NCI-H2107 treated with DMSO at 0.1 percent for 48 hours (cell line): ENCODE results near the gene DEPDC1B.
"Not testable (repeated sequence)": the region's sequence is repeated elsewhere in the genome, so short reads cannot be mapped to it uniquely, and the experiment has no call there.

Experiments used
- DNase-seq: peaks from one replicate; lab custom pipeline; 2025; ENCODE audit not compliant: unreplicated experiment; lab: John Stamatoyannopoulos, UW

DEPDC1B gene

GRCh38 chr5:60699288-60699608 is 718 bp downstream of the DEPDC1B start:
- DNase-seq: no peak

- DNase-seq: no peak
These were observed 1.6 kb downstream of the DEPDC1B start for GRCh38 chr5:60698336-60698735.

- no peak for DNase-seq
These were observed 9.6 kb downstream of the DEPDC1B start for GRCh38 chr5:60690326-60690725.

- no peak for DNase-seq
These were observed 11.0 kb downstream of the DEPDC1B start for GRCh38 chr5:60688980-60689379.

GRCh38 chr5:60687927-60688720 is 11.8 kb downstream of the DEPDC1B start:
- DNase-seq: no peak

GRCh38 chr5:60686157-60686556 is 13.8 kb downstream of the DEPDC1B start:
- no peak for DNase-seq

GRCh38 chr5:60685700-60686099 is 14.3 kb downstream of the DEPDC1B start:
- DNase-seq: no peak

- DNase-seq: no peak
These were observed 14.9 kb downstream of the DEPDC1B start for GRCh38 chr5:60685028-60685427.

- DNase-seq: not testable (repeated sequence)
These were observed 18.0 kb downstream of the DEPDC1B start for GRCh38 chr5:60682007-60682406.

GRCh38 chr5:60679816-60680215 is 20.1 kb downstream of the DEPDC1B start:
- no peak for DNase-seq

- peak; percentile 4 for DNase-seq
These were observed 21.9 kb downstream of the DEPDC1B start for GRCh38 chr5:60677850-60678664.

GRCh38 chr5:60675286-60675685 is 24.7 kb downstream of the DEPDC1B start:
- no peak for DNase-seq

- no peak for DNase-seq
These were observed 25.5 kb downstream of the DEPDC1B start for GRCh38 chr5:60674251-60675069.

- DNase-seq: no peak
These were observed 26.6 kb downstream of the DEPDC1B start for GRCh38 chr5:60673334-60673733.

GRCh38 chr5:60672693-60673264 is 27.2 kb downstream of the DEPDC1B start:
- DNase-seq: no peak

- DNase-seq: no peak
These were observed 27.9 kb downstream of the DEPDC1B start for GRCh38 chr5:60671899-60672692.

GRCh38 chr5:60670749-60671148 is 29.2 kb downstream of the DEPDC1B start:
- no peak for DNase-seq

GRCh38 chr5:60668686-60669304 is 31.2 kb downstream of the DEPDC1B start:
- DNase-seq: no peak

GRCh38 chr5:60651872-60652620 is 47.9 kb downstream of the DEPDC1B start:
- DNase-seq: no peak
